Mesodermal cell (in vitro differentiated cells): ENCODE data around the gene PCSK6.

Source experiments
- H3K27ac ChIP-seq: 2 replicates; pipeline ENCODE4 v1.7.0; 2013; ENCODE audit warnings: mild to moderate bottlenecking, low read depth, low read length, moderate library complexity; ENCODE audit not compliant: severe bottlenecking
- H3K36me3 ChIP-seq: 2 replicates; pipeline ENCODE4 v1.7.1; 2013; ENCODE audit warnings: mild to moderate bottlenecking, low read length, moderate library complexity; ENCODE audit not compliant: control insufficient read depth, insufficient read depth
- H3K4me1 ChIP-seq: one replicate; pipeline ENCODE4 v1.7.1; 2013; ENCODE audit warnings: mild to moderate bottlenecking, low read length; ENCODE audit not compliant: insufficient read depth, control insufficient read depth, poor library complexity, severe bottlenecking
- H3K4me3 ChIP-seq: 2 replicates; pipeline ENCODE4 v1.7.0; 2013; ENCODE audit warnings: low read length, control low read depth, mild to moderate bottlenecking; ENCODE audit not compliant: insufficient read depth, poor library complexity, severe bottlenecking; ENCODE audit errors: extremely low read depth
- H3K9me3 ChIP-seq: 2 replicates; pipeline ENCODE4 v1.7.1; 2013; ENCODE audit warnings: mild to moderate bottlenecking, low read length, moderate library complexity; ENCODE audit not compliant: control insufficient read depth
- WGBS, 2 experiments: methylation state at CpG; one replicate each; pipeline ENCODE4 v1.1.5; 2013; ENCODE audit warnings: missing lambda C conversion rate in 2 of 2; ENCODE audit not compliant: insufficient coverage in 2 of 2; 5-methylcytosine and 5-hydroxymethylcytosine counted together

Gene PCSK6

GRCh38 chr15:101481381-101481705 lies 8.2 kb downstream of the PCSK6 start:
- H3K9me3 ChIP-seq: no peaks in the 10 kb centered on the region
- H3K27ac ChIP-seq: no peak overlapping the region
- peaks cover 20% of the 10 kb centered on the region for H3K4me1 ChIP-seq
- H3K4me3 ChIP-seq: no peak overlapping the region
- 81 to 86% methylated on average over 7 to 8 of the region's 8 CpGs for WGBS, 2 experiments
- no peaks in the 10 kb centered on the region for H3K36me3 ChIP-seq

GRCh38 chr15:101480613-101481380 lies 8.7 kb downstream of the PCSK6 start:
- Histone ChIP-seq H3K9me3 (no peaks in the 10 kb centered on the region), H3K27ac (no peak overlapping the region), H3K4me1 (peaks cover 20% of the 10 kb centered on the region), H3K4me3 (no peak overlapping the region), H3K36me3 (no peaks in the 10 kb centered on the region)
- WGBS, 2 experiments: 94 to 97% methylated on average over 15 to 22 of the region's 23 CpGs

DNA sequence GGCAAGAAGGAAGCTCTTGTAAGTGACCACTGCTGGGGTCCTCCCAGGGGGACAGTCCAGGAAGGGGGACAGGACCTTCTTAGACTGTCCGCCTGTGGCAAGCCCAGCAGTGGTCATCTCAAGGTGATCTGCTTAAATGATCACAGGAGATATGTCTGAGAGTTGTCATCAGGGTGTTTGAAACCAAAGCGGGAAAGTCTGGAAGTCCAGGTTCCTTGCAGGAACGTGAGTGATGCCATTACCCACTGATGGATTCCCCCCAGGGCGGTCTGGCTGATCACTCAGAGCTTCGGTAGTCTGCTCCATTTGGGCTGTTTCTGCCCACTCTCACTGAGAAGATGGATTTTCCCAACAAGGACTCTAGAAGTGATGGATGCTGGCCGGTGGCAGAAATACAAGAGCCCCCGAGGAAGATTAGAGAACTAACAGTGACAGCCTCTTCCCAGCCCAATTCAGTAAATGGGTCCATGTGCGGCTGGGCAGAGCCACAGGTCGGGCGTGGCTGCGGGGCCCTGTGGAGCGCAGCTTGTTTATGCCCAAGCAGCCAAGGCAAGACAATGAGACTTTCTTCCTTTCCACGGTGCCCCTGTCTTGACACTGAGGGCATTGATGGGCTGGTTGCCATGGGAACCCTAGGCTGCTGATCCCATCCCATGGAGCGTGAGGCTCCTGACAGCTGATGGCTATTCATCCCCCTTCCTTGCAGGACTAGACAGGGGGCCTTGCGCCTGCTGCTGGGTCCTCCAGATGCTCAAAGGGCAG lies 9.5 kb downstream of the PCSK6 start:
- H3K4me3 ChIP-seq: no peak overlapping the region
- WGBS, 2 experiments: 85 to 94% methylated on average over 14 to 15 of the region's 15 CpGs
- peaks cover 20% of the 10 kb centered on the region for H3K4me1 ChIP-seq
- no peaks in the 10 kb centered on the region for H3K9me3 ChIP-seq
- no peaks in the 10 kb centered on the region for H3K36me3 ChIP-seq
- H3K27ac ChIP-seq: no peak overlapping the region

DNA sequence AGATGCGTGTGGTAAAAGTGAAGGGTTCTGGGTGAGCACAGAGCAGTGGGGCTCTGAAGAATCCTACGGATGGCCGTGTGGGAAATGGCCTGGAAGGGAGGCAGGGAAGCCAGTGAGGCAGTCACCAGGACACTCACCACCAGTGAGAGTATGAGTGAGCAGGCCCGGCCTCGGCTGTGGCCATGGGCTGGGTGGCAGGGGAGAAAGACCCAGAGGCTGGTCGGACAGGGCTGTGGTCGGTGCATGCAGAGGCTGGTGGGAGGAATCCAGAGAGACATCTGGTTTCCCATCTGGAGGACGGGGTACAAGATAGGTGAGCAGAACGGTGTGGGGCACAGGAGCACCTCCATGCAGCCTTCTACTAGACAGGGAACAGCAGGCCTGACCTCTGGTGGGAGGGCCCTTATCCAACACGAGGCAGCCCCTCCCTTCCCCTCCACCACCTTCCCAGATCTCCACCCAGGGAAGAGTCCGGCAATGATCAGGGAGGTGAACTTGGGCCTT lies 10.1 kb downstream of the PCSK6 start:
- H3K36me3 ChIP-seq: no peaks in the 10 kb centered on the region
- WGBS, 2 experiments: 94 to 95% methylated on average over 9 to 10 of the region's 11 CpGs
- no peak overlapping the region for H3K4me3 ChIP-seq
- no peak overlapping the region for H3K27ac ChIP-seq
- H3K4me1 ChIP-seq: peaks cover 20% of the 10 kb centered on the region
- H3K9me3 ChIP-seq: no peaks in the 10 kb centered on the region

DNA sequence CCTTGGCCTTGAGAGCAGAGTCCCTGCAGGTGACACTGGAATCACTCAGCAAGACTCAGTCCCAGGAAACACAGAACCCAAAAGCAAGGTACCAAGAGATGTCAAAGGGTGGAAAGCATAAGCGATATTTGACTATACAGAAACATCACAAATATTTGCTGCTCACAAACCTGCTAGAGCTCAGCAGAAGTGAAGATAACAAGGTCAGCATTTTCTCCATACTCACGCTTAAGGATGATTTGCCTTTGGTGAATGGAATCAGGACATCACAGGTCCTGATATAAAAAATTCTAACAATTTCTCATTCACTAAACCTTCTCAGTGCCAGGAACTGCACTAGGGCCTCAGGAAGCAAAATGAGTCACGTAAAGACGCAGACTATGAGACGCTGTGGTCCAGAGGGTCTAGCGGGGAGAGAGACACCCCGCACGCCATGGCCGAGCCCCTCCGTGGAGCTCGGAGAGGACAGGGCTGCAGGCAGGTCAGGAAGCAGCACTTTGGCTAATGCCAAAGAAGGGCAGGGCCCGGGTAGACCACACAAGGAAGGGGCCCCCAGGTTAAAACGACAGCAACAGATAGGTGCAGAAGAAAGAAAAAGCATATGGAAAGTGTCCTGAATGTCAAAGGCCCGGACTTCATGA lies 10.7 kb downstream of the PCSK6 start:
- peaks cover 20% of the 10 kb centered on the region for H3K4me1 ChIP-seq
- H3K36me3 ChIP-seq: no peaks in the 10 kb centered on the region
- H3K9me3 ChIP-seq: no peaks in the 10 kb centered on the region
- WGBS, 2 experiments: 90 to 94% methylated on average over 12 to 13 of the region's 14 CpGs
- no peak overlapping the region for H3K4me3 ChIP-seq
- no peak overlapping the region for H3K27ac ChIP-seq

GRCh38 chr15:101477851-101478362 lies 11.6 kb downstream of the PCSK6 start:
- H3K9me3 ChIP-seq: no peaks in the 10 kb centered on the region
- WGBS, 2 experiments: 86 to 100% methylated on average over 3 to 5 of the region's 5 CpGs
- no peaks in the 10 kb centered on the region for H3K36me3 ChIP-seq
- H3K27ac ChIP-seq: no peak overlapping the region
- no peak overlapping the region for H3K4me3 ChIP-seq
- peaks cover 20% of the 10 kb centered on the region for H3K4me1 ChIP-seq

- Histone ChIP-seq H3K4me3 (no peak overlapping the region), H3K4me1 (peaks cover 20% of the 10 kb centered on the region), H3K9me3 (no peaks in the 10 kb centered on the region), H3K36me3 (no peaks in the 10 kb centered on the region), H3K27ac (no peak overlapping the region)
- 88 to 93% methylated on average over 7 to 9 of the region's 10 CpGs for WGBS, 2 experiments
Observed at GRCh38 chr15:101476756-101477155, 12.8 kb downstream of the PCSK6 start.

GRCh38 chr15:101474983-101475382 lies 14.5 kb downstream of the PCSK6 start:
- H3K36me3 ChIP-seq: no peaks in the 10 kb centered on the region
- no peak overlapping the region for H3K27ac ChIP-seq
- 75 to 93% methylated on average over 1 to 5 of the region's 7 CpGs for WGBS, 2 experiments
- H3K4me1 ChIP-seq: peaks cover 21% of the 10 kb centered on the region
- no peaks in the 10 kb centered on the region for H3K9me3 ChIP-seq
- H3K4me3 ChIP-seq: no peak overlapping the region

- Histone ChIP-seq H3K4me1 (peaks cover 17% of the 10 kb centered on the region), H3K9me3 (no peaks in the 10 kb centered on the region), H3K36me3 (no peaks in the 10 kb centered on the region), H3K4me3 (no peak overlapping the region), H3K27ac (no peak overlapping the region)
- 81 to 85% methylated on average over 5 to 9 of the region's 10 CpGs for WGBS, 2 experiments
Observed at GRCh38 chr15:101474233-101474632, 15.3 kb downstream of the PCSK6 start.

DNA sequence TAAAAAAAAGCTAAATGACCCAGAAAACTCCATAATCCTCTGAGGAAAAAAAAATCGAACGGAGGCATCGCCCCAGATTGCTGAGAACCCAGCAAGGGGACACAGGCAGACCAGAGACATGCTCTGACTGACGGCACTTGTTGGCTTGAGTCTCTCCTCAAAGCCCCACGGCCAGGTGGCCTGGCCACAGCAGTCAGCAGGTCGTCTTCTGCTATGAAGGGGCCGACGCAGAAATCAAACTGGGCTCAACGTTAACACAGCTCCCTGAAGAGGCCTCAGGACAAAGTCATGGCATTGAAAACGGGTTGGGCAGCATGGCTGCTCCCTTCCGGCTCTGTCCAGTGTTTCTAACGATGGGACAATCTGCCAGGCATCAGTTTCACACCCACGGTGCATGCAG lies 17.5 kb downstream of the PCSK6 start:
- Histone ChIP-seq H3K4me3 (no peak overlapping the region), H3K9me3 (no peaks in the 10 kb centered on the region), H3K4me1 (peaks cover 6% of the 10 kb centered on the region), H3K36me3 (no peaks in the 10 kb centered on the region), H3K27ac (no peak overlapping the region)
- WGBS, 2 experiments: 80 to 84% methylated on average over 13 of the region's 13 CpGs
